ENCODE data around the gene TMEM132C.

TMEM132C gene

DNA sequence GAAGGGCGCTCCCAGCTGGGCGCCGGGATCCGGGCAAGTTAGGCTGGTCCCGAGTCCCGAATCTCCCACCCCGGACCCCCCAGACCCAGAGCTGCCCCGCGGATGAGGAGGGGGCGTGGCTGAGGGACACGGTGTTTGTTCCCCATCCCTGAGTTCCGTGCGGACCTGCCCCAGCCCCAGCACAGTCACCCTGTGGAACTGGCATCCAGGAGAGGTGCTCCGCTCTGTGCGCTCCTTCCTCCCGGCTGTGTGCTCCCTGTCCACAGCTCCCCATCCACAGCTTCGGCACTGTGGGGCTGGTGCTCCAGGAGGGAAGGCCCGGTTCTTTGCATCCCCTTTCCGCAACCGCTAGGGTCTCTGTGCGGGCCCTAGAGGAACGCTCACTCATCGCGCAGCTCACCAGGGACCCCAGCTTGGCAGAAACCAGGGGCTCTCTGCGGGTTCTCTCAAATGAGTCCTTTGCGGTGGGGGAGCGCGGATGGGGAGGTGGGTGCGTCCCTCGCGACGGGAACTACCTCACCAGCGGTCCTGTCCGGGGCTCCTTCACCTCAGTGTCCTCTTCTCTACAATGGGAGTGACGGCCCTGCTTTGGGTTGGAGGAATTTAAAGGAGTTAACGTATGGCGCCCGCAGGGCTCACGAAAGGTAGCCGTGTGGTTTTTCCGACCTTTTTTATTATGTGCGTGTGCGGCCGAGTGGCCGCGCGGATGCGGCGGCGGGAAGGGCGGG is 845 bp downstream of the TMEM132C start:
- Histone ChIP-seq H3K27me3 (ENCODE audit: insufficient read depth, poor library complexity, severe bottlenecking) (peaks cover 24% of the 10 kb centered on the region), H3K27ac (replicated peaks) (no peak overlapping the region), H3K4me3 (replicated peaks; ENCODE audit: insufficient read depth, low read length) (no peak overlapping the region)
- no peak for DNase-seq (ENCODE audit: low read depth in 1 of 2, low spot score in 1 of 2)
- TF ChIP-seq POLR2AphosphoS5 (IDR thresholded peaks at IDR 0.05; ENCODE audit: low read depth) (no peak), SPI1 (IDR thresholded peaks at IDR 0.05; ENCODE audit: borderline replicate concordance, low read depth) (no peak), GABPA (IDR thresholded peaks at IDR 0.05; ENCODE audit: low read depth) (no peak)
- TF ChIP-seq, protein P1, sequence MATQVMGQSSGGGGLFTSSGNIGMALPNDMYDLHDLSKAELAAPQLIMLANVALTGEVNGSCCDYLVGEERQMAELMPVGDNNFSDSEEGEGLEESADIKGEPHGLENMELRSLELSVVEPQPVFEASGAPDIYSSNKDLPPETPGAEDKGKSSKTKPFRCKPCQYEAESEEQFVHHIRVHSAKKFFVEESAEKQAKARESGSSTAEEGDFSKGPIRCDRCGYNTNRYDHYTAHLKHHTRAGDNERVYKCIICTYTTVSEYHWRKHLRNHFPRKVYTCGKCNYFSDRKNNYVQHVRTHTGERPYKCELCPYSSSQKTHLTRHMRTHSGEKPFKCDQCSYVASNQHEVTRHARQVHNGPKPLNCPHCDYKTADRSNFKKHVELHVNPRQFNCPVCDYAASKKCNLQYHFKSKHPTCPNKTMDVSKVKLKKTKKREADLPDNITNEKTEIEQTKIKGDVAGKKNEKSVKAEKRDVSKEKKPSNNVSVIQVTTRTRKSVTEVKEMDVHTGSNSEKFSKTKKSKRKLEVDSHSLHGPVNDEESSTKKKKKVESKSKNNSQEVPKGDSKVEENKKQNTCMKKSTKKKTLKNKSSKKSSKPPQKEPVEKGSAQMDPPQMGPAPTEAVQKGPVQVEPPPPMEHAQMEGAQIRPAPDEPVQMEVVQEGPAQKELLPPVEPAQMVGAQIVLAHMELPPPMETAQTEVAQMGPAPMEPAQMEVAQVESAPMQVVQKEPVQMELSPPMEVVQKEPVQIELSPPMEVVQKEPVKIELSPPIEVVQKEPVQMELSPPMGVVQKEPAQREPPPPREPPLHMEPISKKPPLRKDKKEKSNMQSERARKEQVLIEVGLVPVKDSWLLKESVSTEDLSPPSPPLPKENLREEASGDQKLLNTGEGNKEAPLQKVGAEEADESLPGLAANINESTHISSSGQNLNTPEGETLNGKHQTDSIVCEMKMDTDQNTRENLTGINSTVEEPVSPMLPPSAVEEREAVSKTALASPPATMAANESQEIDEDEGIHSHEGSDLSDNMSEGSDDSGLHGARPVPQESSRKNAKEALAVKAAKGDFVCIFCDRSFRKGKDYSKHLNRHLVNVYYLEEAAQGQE (IDR thresholded peaks at IDR 0.05; ENCODE audit: insufficient replicate concordance, low read depth), result no peak
- TF ChIP-seq, protein P2, sequence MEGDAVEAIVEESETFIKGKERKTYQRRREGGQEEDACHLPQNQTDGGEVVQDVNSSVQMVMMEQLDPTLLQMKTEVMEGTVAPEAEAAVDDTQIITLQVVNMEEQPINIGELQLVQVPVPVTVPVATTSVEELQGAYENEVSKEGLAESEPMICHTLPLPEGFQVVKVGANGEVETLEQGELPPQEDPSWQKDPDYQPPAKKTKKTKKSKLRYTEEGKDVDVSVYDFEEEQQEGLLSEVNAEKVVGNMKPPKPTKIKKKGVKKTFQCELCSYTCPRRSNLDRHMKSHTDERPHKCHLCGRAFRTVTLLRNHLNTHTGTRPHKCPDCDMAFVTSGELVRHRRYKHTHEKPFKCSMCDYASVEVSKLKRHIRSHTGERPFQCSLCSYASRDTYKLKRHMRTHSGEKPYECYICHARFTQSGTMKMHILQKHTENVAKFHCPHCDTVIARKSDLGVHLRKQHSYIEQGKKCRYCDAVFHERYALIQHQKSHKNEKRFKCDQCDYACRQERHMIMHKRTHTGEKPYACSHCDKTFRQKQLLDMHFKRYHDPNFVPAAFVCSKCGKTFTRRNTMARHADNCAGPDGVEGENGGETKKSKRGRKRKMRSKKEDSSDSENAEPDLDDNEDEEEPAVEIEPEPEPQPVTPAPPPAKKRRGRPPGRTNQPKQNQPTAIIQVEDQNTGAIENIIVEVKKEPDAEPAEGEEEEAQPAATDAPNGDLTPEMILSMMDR (IDR thresholded peaks at IDR 0.05; ENCODE audit: insufficient read depth, low read length), result no peak

DNA sequence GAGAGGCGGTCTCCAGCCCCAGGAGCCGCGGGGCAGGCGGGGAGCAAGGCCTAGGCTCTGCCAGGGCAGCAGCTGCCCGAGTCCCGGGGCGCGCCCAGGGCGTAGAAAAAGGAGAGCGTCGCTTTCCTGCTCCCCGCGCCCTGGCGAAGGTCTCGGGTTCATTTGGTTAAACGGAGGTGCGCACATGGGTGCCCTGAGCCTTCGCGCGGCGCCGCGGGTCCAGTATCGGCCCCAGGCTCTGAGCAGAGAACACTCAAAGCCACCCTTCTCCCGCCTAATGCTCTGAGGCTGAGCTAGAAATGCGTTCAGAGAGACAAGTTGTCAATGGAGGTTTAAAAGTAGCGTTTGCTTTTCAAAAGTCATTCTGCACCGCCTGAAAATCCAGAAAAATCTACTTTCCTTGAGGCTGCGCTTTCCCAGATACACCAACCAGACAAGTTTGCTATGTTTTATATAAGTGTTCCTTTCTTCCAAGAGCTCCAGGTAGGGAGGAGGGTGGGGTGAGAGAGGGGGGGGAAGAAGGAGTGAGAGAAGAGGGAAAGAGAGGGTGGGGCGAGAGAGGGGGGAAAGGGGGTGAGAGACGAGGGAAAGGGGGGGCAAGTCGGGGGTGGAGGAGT is 1.5 kb downstream of the TMEM132C start:
- no peak for DNase-seq (ENCODE audit: low read depth in 1 of 2, low spot score in 1 of 2)
- H3K27me3 ChIP-seq (ENCODE audit: insufficient read depth, poor library complexity, severe bottlenecking), result peaks cover 24% of the 10 kb centered on the region
- H3K27ac ChIP-seq (replicated peaks), result no peak overlapping the region
- no peak overlapping the region for H3K4me3 ChIP-seq (replicated peaks; ENCODE audit: insufficient read depth, low read length)
- TF ChIP-seq, protein P2 (IDR thresholded peaks at IDR 0.05; ENCODE audit: insufficient read depth, low read length), result no peak
- TF ChIP-seq, protein P1 (IDR thresholded peaks at IDR 0.05; ENCODE audit: insufficient replicate concordance, low read depth), result no peak
- no peak for TF ChIP-seq GABPA (IDR thresholded peaks at IDR 0.05; ENCODE audit: low read depth)
- TF ChIP-seq SPI1 (IDR thresholded peaks at IDR 0.05; ENCODE audit: borderline replicate concordance, low read depth), result no peak
- no peak for TF ChIP-seq POLR2AphosphoS5 (IDR thresholded peaks at IDR 0.05; ENCODE audit: low read depth)

DNA sequence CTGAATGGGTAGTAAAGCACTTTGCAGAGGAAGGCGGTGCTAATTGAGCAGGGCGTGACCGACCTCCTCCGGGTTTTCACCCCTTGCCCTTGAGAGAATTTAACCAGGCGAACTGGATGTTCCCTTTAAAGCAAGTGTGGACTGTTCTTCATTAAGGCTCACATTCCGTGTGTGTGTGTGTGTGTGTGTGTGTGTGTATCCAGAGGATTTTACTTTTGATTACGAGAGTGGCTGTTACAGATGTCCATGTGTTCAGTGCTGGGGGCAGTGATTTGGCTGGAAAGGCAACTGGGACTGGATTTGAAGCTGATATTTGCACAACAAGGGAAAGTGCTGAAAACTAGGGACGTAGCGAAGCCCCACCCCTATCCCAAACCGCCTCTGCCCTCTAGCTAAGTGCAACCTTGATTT is 2.2 kb downstream of the TMEM132C start:
- H3K27ac ChIP-seq (replicated peaks), result no peak overlapping the region
- no peak for DNase-seq (ENCODE audit: low read depth in 1 of 2, low spot score in 1 of 2)
- H3K4me3 ChIP-seq (replicated peaks; ENCODE audit: insufficient read depth, low read length), result no peak overlapping the region
- peaks cover 24% of the 10 kb centered on the region for H3K27me3 ChIP-seq (ENCODE audit: insufficient read depth, poor library complexity, severe bottlenecking)
- TF ChIP-seq POLR2AphosphoS5 (IDR thresholded peaks at IDR 0.05; ENCODE audit: low read depth) (no peak), SPI1 (IDR thresholded peaks at IDR 0.05; ENCODE audit: borderline replicate concordance, low read depth) (no peak), GABPA (IDR thresholded peaks at IDR 0.05; ENCODE audit: low read depth) (no peak)
- TF ChIP-seq, protein P1 (IDR thresholded peaks at IDR 0.05; ENCODE audit: insufficient replicate concordance, low read depth), result no peak
- TF ChIP-seq, protein P2 (IDR thresholded peaks at IDR 0.05; ENCODE audit: insufficient read depth, low read length), result no peak

Data from HL-60 (cell line).